GM19452 (cell line): ENCODE results near the gene GLG1.

Source experiments
- ATAC-seq: cut with Tn5 transposase; IDR thresholded peaks from one replicate; pipeline ENCODE4 v1.9.1; 2021; ENCODE audit not compliant: unreplicated experiment

GLG1 gene

GRCh38 chr16:74485916-74486315 lies 121.0 kb downstream of the GLG1 start:
- no peak for ATAC-seq

DNA sequence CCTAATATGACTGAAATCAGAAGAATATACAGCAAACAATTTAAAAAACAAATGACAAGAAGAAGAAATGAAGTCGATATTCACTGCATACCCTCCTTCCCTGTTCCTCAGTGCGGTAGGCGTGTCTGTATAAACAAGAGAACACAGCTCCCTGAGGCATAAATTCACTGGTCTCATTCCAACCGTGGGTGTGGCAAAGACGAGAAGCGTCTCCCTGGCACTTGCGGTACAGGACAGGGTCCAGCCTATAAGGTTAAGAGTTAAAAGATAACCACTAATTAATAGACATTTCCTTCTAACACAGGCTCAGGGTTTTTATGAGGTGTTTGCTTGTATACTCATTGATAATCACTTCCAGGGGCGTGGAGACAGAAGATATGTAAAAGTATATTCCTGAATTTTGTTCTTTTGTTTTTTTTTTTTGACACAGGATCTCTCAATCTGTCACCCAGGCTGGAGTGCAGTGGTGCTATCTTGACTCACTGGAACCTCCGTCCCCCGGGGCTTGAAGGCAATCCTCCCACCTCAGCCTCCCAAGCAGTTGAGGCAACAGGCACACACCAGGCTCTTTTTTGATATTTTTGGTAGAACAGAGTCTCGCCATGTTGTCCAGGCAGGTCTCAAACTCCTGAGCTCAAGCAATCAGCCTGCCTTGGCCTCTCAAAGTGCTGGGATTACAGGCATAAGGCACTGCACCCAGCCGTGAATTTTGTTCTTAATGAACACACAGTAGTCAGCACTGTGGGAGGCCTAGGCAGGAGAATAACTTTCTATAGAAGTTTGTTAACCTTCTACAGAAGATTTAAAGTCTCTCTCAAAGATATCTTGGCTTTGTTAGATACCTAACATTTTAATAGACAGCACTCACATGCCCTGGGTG lies 126.5 kb downstream of the GLG1 start:
- ATAC-seq = no peak

- ATAC-seq = no peak
Observed at GRCh38 chr16:74477226-74477625, 129.7 kb downstream of the GLG1 start.

DNA sequence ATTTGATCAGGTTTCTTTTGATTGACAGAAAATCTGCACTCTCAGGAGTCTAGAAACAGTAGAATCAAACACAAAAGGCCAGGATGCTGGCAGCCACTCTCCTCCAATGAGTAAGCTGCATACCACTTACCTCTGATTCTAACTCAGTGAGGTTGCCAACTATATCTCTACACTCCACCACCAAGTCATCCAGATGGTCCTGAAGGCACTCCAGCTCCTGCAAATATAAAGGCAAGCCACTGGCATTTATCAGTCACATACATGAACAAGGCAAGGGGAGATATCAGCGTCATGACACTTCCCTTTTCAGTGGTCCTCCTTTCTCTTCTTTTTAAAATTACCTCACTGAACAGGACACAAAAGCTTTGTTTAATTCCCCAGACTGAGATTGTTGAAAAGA lies 132.5 kb downstream of the GLG1 start:
- no peak for ATAC-seq

DNA sequence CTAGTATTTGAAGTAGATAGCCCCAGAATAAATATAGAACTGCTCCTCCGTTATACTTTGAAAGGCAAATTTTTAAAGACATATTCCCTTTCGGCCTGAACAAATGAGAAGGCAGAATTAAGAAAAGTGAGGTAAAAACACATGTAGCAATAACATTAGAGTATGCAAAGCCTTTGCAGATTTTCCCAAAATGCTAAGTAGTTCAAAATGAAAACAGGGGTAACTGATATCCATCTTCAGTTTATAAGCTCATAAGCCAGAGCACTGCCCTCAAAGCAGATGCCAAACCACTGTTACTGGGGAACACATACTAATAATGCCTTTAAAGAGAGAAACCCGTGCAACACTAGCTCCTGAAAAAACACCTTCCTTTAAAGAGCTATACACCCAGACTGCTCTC lies 134.4 kb downstream of the GLG1 start:
- ATAC-seq = no peak

GRCh38 chr16:74472010-74472409 lies 134.9 kb downstream of the GLG1 start:
- ATAC-seq = no peak

GRCh38 chr16:74469946-74470478 lies 136.9 kb downstream of the GLG1 start:
- ATAC-seq = no peak

GRCh38 chr16:74468807-74469525 lies 137.9 kb downstream of the GLG1 start:
- ATAC-seq = no peak

GRCh38 chr16:74466872-74467271 lies 140.0 kb downstream of the GLG1 start:
- ATAC-seq = peak; percentile 55

GRCh38 chr16:74465851-74466685 lies 140.8 kb downstream of the GLG1 start:
- ATAC-seq = no peak

DNA sequence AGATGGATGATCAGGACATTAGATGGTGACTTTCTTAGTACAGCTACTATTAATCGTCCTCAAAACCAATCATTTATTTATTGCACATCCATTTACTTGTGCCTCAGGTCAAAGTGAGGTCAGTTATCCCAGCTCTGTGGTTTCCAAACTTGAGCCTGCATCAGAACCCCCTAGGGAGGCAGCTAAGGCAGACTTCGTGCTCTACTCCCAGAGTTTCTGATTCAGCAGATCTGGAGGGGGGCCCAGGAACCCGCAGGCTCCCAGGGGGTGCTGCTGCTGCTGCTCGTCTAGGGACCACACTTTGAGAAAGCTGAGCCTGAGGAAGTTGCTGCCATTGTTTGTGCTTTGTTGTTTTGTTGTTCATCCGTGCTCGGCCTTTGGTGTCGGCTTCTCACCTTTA lies 141.6 kb downstream of the GLG1 start:
- ATAC-seq = no peak

GRCh38 chr16:74463888-74464287 lies 143.0 kb downstream of the GLG1 start:
- ATAC-seq = no peak

GRCh38 chr16:74462361-74462760 lies 144.6 kb downstream of the GLG1 start:
- ATAC-seq = no peak

DNA sequence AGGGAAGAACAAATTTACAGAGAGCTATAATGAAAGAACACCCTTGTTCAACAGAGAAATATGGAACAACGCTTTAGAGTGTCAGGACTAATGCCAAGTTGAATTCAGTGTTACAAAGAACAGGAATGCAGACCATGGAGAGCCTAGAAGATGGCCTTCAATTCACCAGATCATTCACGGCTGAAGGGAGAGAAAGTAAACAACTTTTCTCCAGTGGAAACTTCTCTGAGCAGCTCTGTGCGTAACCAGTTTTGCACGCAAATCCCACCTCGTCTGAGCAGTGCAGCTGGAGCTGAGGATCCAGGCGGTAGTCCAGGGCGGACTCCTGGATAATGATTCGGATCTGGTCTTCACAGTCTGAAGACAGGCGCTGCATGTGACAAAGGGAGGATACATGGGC lies 145.1 kb downstream of the GLG1 start:
- no peak for ATAC-seq

GRCh38 chr16:74460542-74460941 lies 146.4 kb downstream of the GLG1 start:
- no peak for ATAC-seq

DNA sequence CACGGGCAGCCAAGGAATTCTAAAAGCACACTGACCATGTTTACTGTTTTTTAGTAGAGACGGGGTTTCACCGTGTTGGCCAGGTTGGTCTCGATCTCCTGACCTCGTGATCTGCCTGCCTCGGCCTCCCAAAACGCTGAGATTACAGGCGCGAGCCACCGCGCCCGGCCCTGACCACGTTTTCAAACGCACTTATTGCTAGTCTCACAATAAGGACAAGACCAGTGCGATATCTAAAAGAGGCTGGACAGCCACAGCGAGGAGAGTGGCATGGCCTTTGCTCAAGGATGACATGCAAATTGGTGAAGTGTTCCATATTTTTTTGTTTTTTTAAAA lies 150.7 kb downstream of the GLG1 start:
- ATAC-seq = no peak

GRCh38 chr16:74455619-74456289 lies 151.2 kb downstream of the GLG1 start:
- ATAC-seq = no peak

- ATAC-seq = no peak
Observed at GRCh38 chr16:74455213-74455612, 151.7 kb downstream of the GLG1 start.

DNA sequence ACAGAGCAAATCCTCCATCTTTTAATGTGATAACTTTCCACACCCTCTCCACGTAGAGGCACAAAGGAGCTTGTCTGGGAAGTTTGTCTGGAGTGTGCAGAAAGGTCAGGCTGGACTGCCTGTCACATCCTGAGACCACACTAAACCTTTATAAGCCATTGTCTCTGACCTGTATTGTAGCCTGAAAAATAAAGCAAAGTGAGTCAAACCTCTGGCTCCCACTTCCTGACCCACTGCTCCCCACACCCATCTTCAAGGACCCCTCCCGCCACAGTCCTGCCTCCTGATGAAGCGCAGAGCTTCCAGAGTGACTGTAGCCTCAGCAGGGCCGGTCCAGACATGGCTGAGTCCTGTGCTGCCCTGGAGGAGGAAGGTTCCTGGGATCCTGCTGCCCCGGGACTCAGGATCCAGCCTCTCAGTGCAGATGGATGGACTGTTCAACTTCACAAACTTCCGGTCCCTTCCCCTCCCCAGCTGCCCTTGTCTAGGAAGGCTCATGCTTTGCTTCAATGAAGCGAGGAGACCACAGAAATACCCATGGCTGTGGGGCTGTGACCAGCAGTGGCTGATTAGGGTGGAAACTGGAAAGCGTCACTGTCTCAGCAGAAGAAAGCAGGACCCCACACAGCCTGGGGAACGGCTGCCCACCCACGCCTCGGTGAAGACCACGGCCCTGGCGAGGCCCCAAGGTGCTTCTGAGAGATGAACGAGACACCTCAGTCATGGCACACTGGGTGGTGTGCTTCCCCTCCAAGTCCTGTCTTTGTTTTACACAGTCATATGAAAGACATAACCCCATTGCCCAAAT lies 154.8 kb downstream of the GLG1 start:
- peak; percentile 82 for ATAC-seq
